RWPE2 (cell line): ENCODE measurements around the gene MXRA8.

ENCODE experiments used
- ATAC-seq: fragments of 200-7000 bp; cut with Tn5 transposase; 3 replicates; pipeline ENCODE4 v1.9.1; 2021; ENCODE audit warnings: low read depth
- DNase-seq: peaks from one replicate; pipeline ENCODE4 v3.0.0-alpha.2; 2020; ENCODE audit warnings: low spot score
- H3K27ac ChIP-seq: fragments of 450-650 bp; 2 replicates; pipeline ENCODE4 v1.5.1; 2017; ENCODE audit warnings: mild to moderate bottlenecking; ENCODE audit not compliant: poor library complexity, severe bottlenecking
- H3K27me3 ChIP-seq: fragments of 250-450 bp; sonication (Bioruptor Pico); 2 replicates; pipeline ENCODE4 v1.5.1; 2021; ENCODE audit warnings: mild to moderate bottlenecking, moderate library complexity; ENCODE audit not compliant: insufficient read depth, poor library complexity, severe bottlenecking
- H3K36me3 ChIP-seq: fragments of 250-450 bp; sonication (Bioruptor Pico); 2 replicates; pipeline ENCODE4 v1.5.1; 2020; ENCODE audit warnings: low read depth, mild to moderate bottlenecking, moderate library complexity
- H3K4me1 ChIP-seq: fragments of 250-450 bp; sonication (Bioruptor Pico); 2 replicates; pipeline ENCODE4 v1.5.1; 2021; ENCODE audit warnings: mild to moderate bottlenecking, moderate library complexity; ENCODE audit not compliant: insufficient read depth, poor library complexity, severe bottlenecking
- H3K4me3 ChIP-seq: fragments of 250-450 bp; sonication (Bioruptor Pico); 2 replicates; pipeline ENCODE4 v1.5.1; 2021; ENCODE audit warnings: mild to moderate bottlenecking, moderate library complexity; ENCODE audit not compliant: severe bottlenecking
- H3K9me3 ChIP-seq: fragments of 250-450 bp; sonication (Bioruptor Pico); 2 replicates; pipeline ENCODE4 v1.5.1; 2021; ENCODE audit warnings: mild to moderate bottlenecking, moderate library complexity; ENCODE audit not compliant: severe bottlenecking
- CTCF ChIP-seq: fragments of 450-650 bp; IDR thresholded peaks from one replicate; pipeline ENCODE4 v1.5.1; 2017; ENCODE audit warnings: mild to moderate bottlenecking, moderate library complexity; ENCODE audit not compliant: poor library complexity, severe bottlenecking

The MXRA8 gene

GRCh38 chr1:1308756-1309250, 49.6 kb downstream of the MXRA8 start:
- peaks cover 23% of the 10 kb centered on the region for H3K4me1 ChIP-seq
- peaks cover 40% of the 10 kb centered on the region for H3K36me3 ChIP-seq
- ATAC-seq = 0 out of 3 replicates have a peak, but pooled peaks have one; percentile 0
- no peak for TF ChIP-seq CTCF
- H3K9me3 ChIP-seq = no peaks in the 10 kb centered on the region
- peak overlapping the region; percentile 89 for H3K27ac ChIP-seq
- no peaks in the 10 kb centered on the region for H3K27me3 ChIP-seq
- no peak for DNase-seq
- peak overlapping the region; percentile 86 for H3K4me3 ChIP-seq

- Histone ChIP-seq H3K27me3 (no peaks in the 10 kb centered on the region), H3K27ac (peak within 1 kb of the TSS; percentile 89), H3K4me3 (peak within 1 kb of the TSS; percentile 86), H3K36me3 (peaks cover 33% of the 10 kb centered on the region), H3K4me1 (peaks cover 29% of the 10 kb centered on the region), H3K9me3 (no peaks in the 10 kb centered on the region)
- DNase-seq (peak; percentile 93), ATAC-seq (peak; percentile 32)
- TF ChIP-seq CTCF = peak; percentile 26
Measured at GRCh38 chr1:1307923-1308755, 50.2 kb downstream of the MXRA8 start, which contains the start of the genes ACAP3 and PUSL1. Gene ACAP3, minus strand, starts transcription at chr1:1307930. Its CDS starts 115 bp downstream, at chr1:1307815. Gene PUSL1, plus strand, starts transcription at chr1:1308597. Its CDS starts 47 bp downstream, at chr1:1308644.

- ATAC-seq (no peak), DNase-seq (no peak)
- Histone ChIP-seq H3K27me3 (no peaks in the 10 kb centered on the region), H3K36me3 (peaks cover 25% of the 10 kb centered on the region), H3K4me1 (peaks cover 31% of the 10 kb centered on the region), H3K9me3 (no peaks in the 10 kb centered on the region), H3K27ac (peak overlapping the region; percentile 89), H3K4me3 (peak overlapping the region; percentile 86)
- TF ChIP-seq CTCF = no peak
Measured at GRCh38 chr1:1307261-1307922, 51.0 kb downstream of the MXRA8 start.

GRCh38 chr1:1306661-1307260, 51.6 kb downstream of the MXRA8 start:
- Histone ChIP-seq H3K4me1 (peaks cover 31% of the 10 kb centered on the region), H3K9me3 (no peaks in the 10 kb centered on the region), H3K4me3 (peak overlapping the region; percentile 86), H3K27me3 (no peaks in the 10 kb centered on the region), H3K27ac (peak overlapping the region; percentile 89), H3K36me3 (peaks cover 23% of the 10 kb centered on the region)
- DNase-seq = no peak
- no peak for ATAC-seq
- no peak for TF ChIP-seq CTCF
